BJ (cell line): Measurements from ENCODE around the gene PDGFRA. TPM values are rescaled to one million over a fixed set of nuclear protein-coding genes. Genes with fewer than 3 reads are reported as not detected.
A peak's percentile ranks its signal among the peaks of the same experiment; 100 is the strongest.
"Not testable (repeated sequence)": the region's sequence is repeated elsewhere in the genome, so short reads cannot be mapped to it uniquely, and the experiment has no call there.

Experiments used
- CTCF ChIA-PET: fragments of 350-600 bp; formaldehyde crosslinking; extraction: SDS; loops from one replicate; lab custom pipeline; 2021; ENCODE audit warnings: antibody characterized with exemption, inconsistent platforms; lab: Yijun Ruan, JAX
- POLR2A ChIA-PET: fragments of 300-600 bp; sonication (Branson Sonifier 250); formaldehyde crosslinking; extraction: SDS; loops from one replicate; lab custom pipeline; 2021; ENCODE audit warnings: antibody characterized with exemption; lab: Charles Lee
- DNase-seq: peaks from one replicate; pipeline ENCODE4 v3.0.0-alpha.2; 2011; ENCODE audit warnings: low read depth
- H3K27me3 ChIP-seq: 2 replicates; pipeline ENCODE4 v1.6.0; 2011; ENCODE audit warnings: low read length; ENCODE audit not compliant: control insufficient read depth, insufficient read depth
- H3K36me3 ChIP-seq: 2 replicates; pipeline ENCODE4 v1.5.1; 2011; ENCODE audit warnings: low read length; ENCODE audit not compliant: control insufficient read depth, insufficient read depth
- H3K4me3 ChIP-seq: 2 replicates; pipeline ENCODE4 v1.5.1; 2011; ENCODE audit warnings: low read depth, mild to moderate bottlenecking, control low read depth, low read length
- polyA plus RNA-seq: library from polyadenylated mRNA; depleted of rRNA; stranded (reverse); fragments of >200 nt; gene quantifications from 2 replicates; pipeline ENCODE4 v1.2.3, GENCODE V29; 2011
- TF ChIP-seq, protein P1 (sequence below): IDR thresholded peaks from 2 replicates; pipeline ENCODE4 v1.5.1; 2011; ENCODE audit warnings: low read depth, mild to moderate bottlenecking, control low read depth, inconsistent platforms, low read length, moderate library complexity; ENCODE audit not compliant: insufficient read depth

The PDGFRA gene
- polyA plus RNA-seq, 1 experiment: 90.5 TPM

DNA sequence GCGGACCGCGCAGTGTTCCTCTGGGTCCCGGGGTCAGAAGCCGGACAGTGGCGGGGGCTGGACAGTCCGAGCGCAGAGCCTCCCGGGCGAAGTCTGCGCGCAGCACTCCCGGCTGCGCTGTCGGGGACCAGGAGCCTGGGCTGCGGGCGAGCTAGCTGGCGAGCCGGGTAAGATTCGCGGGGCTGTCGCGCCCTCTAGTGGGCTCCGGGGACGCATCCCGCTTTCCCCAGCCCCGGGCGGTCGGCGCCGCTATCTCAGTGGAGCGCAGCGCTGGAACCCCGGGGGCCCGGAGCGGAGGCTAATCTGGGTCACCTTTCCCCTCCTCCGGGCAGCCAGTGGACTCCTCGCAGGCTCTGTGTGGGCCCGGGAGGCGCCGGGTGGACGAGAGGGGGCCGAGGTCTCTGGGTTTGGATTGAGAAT is 4.2 kb downstream of the PDGFRA start:
- TF ChIP-seq, protein P1, sequence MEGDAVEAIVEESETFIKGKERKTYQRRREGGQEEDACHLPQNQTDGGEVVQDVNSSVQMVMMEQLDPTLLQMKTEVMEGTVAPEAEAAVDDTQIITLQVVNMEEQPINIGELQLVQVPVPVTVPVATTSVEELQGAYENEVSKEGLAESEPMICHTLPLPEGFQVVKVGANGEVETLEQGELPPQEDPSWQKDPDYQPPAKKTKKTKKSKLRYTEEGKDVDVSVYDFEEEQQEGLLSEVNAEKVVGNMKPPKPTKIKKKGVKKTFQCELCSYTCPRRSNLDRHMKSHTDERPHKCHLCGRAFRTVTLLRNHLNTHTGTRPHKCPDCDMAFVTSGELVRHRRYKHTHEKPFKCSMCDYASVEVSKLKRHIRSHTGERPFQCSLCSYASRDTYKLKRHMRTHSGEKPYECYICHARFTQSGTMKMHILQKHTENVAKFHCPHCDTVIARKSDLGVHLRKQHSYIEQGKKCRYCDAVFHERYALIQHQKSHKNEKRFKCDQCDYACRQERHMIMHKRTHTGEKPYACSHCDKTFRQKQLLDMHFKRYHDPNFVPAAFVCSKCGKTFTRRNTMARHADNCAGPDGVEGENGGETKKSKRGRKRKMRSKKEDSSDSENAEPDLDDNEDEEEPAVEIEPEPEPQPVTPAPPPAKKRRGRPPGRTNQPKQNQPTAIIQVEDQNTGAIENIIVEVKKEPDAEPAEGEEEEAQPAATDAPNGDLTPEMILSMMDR: peak; percentile 80
- Histone ChIP-seq H3K4me3 (peak overlapping the region; percentile 92), H3K27me3 (no peaks in the 10 kb centered on the region), H3K36me3 (peaks cover 14% of the 10 kb centered on the region)
- ChIA-PET CTCF (interaction anchor here (0.6 to 5.5 kb wide), 70 partner anchors 9 to 1866 kb away, joined by 3 to 57 read pairs (median 4); partner anchors contain the start of gene SCFD2), POLR2A (interaction anchor here (0.6 kb wide), 1 partner anchor 530 kb away, joined by 3 read pairs; no protein-coding TSS in a partner anchor)
- DNase-seq: no peak

DNA sequence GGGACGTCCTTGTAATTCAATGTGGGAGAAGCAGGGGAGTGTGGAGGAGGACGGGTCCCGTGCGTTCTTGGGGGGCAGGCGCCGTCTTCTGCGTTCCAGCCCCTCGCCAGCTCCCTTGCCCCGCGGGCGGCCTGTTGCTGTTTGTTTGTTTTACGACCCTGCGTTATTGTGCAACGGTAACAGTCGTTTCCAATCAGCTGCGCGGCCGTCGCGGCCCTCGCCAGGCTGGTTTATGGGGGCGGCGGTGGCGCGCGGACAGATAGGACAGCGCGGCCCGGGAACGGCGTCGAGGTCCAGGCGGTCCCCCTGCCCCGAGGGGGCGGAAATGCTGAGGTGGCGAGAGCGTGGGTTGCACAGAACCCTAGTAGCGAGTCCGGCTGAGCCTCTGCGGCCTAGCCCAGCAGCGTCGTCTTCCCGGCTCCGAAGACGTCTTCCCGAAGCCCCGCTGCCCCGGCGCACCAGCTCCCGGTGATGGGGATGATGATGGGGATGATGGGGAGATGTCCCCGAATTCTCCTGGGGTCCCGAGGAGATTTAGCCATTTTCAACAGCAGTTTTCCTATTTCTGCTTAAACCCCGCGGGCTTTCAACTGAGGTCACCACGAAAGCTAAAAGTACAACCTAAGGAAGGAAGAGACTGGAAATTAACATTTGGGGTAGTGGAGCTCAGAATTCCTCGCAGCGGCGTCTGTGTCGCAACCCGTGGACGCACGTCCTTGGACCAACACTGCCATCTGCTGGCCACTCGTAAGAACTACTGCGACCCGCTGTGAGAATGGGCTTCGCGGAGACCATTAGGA is 4.8 kb downstream of the PDGFRA start:
- H3K27me3 ChIP-seq: no peaks in the 10 kb centered on the region
- POLR2A ChIA-PET: interaction anchor here (0.6 kb wide), 1 partner anchor 1563 kb away, joined by 3 read pairs; no protein-coding TSS in a partner anchor
- TF ChIP-seq, protein P1: peak; percentile 88

DNA sequence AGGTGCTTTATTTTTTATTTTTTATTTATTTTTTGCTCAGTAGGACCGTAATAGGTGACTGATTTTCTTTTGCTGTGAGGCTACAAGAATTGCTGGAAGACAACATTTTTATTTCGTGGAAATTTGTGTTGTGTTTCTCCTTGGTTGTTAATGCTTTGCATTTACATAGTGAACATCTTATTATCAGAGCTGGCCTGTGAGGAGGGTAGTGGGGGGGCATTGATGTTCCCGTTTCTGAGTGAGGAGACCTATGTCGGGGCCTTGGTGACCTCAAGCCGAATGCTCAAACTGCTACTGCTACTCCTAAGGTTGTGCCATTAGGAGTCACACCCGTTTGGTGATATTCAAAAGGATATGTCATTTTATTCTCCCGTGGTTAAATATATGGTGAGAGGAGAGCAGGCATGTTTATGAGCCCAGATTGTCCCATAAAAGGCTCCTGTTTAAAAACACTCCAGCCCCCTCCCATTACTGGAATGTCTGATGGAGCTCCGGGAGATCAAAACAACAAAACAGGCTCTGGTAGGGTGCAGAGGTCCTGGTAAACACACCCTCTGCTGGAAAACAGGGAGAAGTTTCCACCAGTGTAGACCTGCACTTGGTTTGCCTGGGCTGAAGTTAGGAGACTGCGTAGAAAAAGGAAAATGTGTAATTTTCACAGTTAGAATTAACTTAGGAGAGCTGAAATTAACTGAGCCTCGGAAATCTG is 5.6 kb downstream of the PDGFRA start:
- no peaks in the 10 kb centered on the region for H3K27me3 ChIP-seq
- ChIA-PET POLR2A (no interaction called here), CTCF (interaction anchor here (0.7 to 5.5 kb wide), 53 partner anchors 7 to 1859 kb away, joined by 3 to 57 read pairs (median 4); no protein-coding TSS in a partner anchor)
- TF ChIP-seq, protein P1: no peak
- no peak for DNase-seq
- peaks cover 14% of the 10 kb centered on the region for H3K36me3 ChIP-seq
- H3K4me3 ChIP-seq: peak overlapping the region; percentile 92

More for the DNA sequence above, 4.8 kb downstream of the PDGFRA start:
- CTCF ChIA-PET: interaction anchor here (0.6 to 5.5 kb wide), 76 partner anchors 8 to 1866 kb away, joined by 3 to 57 read pairs (median 4); partner anchors contain the start of gene SCFD2
- Histone ChIP-seq H3K4me3 (peak overlapping the region; percentile 92), H3K36me3 (peaks cover 14% of the 10 kb centered on the region)
- no peak for DNase-seq

DNA sequence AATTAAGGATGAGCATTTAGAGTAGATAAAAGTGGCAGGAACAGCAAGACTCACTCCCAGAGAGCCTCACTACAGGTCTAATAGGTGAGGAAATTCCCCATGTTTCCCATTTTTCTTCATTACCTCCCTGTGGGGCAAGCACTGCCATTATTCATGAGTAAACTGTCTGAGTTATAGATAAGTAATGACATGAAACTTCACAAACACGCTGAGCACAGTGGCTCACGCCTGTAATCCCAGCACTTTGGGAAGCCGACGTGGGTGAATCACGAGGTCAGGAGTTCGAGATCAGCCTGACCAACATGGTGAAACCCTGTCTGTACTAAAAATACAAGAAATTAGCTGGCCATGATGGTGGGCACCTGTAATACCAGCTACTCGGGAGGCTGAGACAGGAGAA is 7.2 kb downstream of the PDGFRA start:
- POLR2A ChIA-PET, H3K27me3 ChIP-seq, DNase-seq, H3K4me3 ChIP-seq: not testable (repeated sequence)
- peaks cover 11% of the 10 kb centered on the region for H3K36me3 ChIP-seq
- CTCF ChIA-PET: interaction anchor here (1.2 kb wide), 1 partner anchor 534 kb away, joined by 3 read pairs; no protein-coding TSS in a partner anchor

DNA sequence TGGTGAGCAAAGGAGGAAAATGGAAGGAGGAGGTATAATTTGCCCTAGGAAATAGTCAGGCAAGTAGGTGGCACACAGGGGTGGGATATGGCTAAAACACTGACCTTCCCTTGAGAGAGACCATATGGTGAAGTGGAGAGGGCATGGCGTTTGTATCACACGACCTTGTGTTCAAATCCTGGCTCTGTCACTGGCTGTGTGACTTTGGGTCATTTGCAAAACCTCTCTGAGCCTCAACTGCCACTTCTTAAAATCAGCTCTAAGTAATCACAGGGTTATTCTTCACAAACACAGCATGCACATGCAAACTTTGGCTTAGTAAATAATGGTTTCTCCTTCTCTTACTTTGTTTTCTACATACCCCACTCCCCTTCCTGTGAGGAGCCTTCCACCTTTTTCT is 8.7 kb downstream of the PDGFRA start:
- H3K4me3 ChIP-seq: no peak overlapping the region
- no peaks in the 10 kb centered on the region for H3K27me3 ChIP-seq
- no peak for DNase-seq
- ChIA-PET CTCF (no interaction called here), POLR2A (no interaction called here)
- H3K36me3 ChIP-seq: peaks cover 9% of the 10 kb centered on the region
- TF ChIP-seq, protein P1: no peak
